ENCODE measurements around the gene SCYL3.

The SCYL3 gene

GRCh38 chr1:169893645-169894423, at the start of gene SCYL3:
Gene SCYL3, minus strand, starts transcription at chr1:169893896. Its CDS starts 5,056 bp downstream, at chr1:169888840.
- peak within 1 kb of the TSS; percentile 99 for H3K27ac ChIP-seq

GRCh38 chr1:169941982-169942830, 48.5 kb upstream of the SCYL3 start:
- no peak for TF ChIP-seq CTCF (conservative IDR thresholded peaks at IDR 0.05)
- no peak overlapping the region for H3K27ac ChIP-seq

More at GRCh38 chr1:169893645-169894423, at the start of gene SCYL3:
- no peak for TF ChIP-seq CTCF (conservative IDR thresholded peaks at IDR 0.05)

GRCh38 chr1:169933984-169934725, 40.5 kb upstream of the SCYL3 start:
- no peak for TF ChIP-seq CTCF (conservative IDR thresholded peaks at IDR 0.05)
- no peak overlapping the region for H3K27ac ChIP-seq

GRCh38 chr1:169931795-169932231, 38.1 kb upstream of the SCYL3 start:
- no peak overlapping the region for H3K27ac ChIP-seq
- TF ChIP-seq CTCF (conservative IDR thresholded peaks at IDR 0.05): no peak

GRCh38 chr1:169929210-169929526, 35.5 kb upstream of the SCYL3 start:
- TF ChIP-seq CTCF (conservative IDR thresholded peaks at IDR 0.05): peak; percentile 49
- H3K27ac ChIP-seq: no peak overlapping the region

GRCh38 chr1:169928438-169929209, 34.9 kb upstream of the SCYL3 start:
- peak; percentile 83 for TF ChIP-seq CTCF (conservative IDR thresholded peaks at IDR 0.05)

More at GRCh38 chr1:169928438-169929209, 34.9 kb upstream of the SCYL3 start:
- H3K27ac ChIP-seq: no peak overlapping the region
